Stimulated activated CD4-positive, alpha-beta T cell treated with anti-CD3 and anti-CD28 coated beads, Interleukin-4, amount 100 ng/mL, for 48 hours (primary cell): ENCODE results near the gene BRINP2.

Source experiments
- DNase-seq, 2 donors: peaks; one replicate each; pipeline ENCODE4 v3.0.0-alpha.2; 2020; ENCODE audit warnings: low read depth in 2 of 2

BRINP2 gene

DNA sequence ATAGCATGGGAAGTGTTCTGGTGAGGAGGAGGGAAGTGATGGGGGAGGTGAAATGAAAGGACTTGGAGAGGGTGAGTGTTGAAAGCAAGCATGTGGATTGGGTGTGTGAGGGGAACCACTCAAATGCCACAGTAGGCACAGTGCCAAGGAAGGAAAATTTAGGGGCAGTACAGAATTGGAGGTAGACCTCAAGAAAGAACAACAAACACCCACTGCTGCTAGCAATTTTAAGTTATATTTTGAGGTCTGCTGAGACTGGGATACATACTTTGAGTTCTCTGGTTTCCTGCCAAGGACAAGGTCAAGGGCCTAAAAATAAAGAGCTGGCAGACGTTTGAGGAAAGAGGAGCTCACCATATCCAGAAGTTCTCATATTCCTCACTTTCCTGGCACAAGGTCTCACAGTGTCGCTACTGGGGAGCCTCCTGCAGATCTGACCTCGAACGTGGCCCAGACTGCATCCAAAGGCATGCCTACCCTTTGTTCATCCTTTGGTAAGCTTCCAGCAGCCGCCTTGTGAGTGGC is 104.0 kb downstream of the BRINP2 start:
- DNase-seq, result no peak

DNA sequence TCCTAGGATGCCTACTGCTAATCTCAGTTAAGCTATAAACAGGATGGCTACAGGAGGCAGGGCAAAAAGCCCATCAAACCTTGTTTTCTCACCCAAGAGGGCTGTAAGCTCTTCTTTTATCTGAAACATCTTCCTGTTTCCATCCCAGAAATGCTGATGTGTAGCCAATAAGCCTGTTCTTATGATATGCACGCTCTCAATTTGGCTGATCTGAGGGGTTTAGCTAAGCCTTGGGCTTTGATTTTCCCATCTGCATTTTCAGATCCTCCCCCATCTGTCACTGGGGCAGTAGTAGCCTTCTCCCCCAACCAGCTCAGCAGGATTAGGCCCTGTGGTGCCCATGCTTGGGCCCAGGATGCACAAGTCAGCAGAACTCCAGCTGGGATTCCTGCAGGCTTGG is 105.0 kb downstream of the BRINP2 start:
- DNase-seq, result no peak

DNA sequence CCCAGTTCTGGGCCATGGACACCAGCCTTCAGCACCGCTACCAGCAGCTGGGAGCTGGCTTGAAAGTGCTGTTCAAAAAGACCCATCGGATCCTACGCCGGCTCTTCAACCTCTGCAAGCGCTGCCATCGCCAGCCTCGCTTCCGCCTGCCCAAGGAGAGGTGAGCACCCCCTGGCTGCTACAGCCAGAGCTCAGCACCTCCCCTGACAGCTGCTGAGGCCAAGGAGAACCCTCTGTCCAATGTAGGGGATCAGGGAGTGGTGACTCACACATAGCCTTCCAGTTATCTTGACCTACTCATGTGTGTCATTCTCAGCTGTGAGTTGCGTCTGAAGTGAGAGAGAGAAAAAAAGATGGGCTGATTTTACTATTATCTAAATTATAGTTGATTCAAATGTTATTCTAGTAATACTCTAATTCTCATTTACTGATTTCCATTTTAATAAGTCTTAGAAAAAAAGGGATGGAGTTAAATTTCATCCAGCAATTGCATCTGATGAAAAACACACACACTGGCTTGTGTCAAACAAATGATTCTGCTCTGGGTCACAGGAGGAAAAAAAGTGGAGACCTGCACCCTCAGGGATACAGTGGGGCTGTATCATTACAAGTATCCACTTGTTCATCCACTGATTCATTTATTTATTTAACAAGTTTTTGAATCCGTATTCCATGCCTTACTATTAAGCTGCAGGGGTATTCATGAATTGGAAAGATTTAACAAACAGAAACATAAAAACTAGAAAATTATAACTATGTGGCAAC is 108.0 kb downstream of the BRINP2 start:
- DNase-seq, result no peak

DNA sequence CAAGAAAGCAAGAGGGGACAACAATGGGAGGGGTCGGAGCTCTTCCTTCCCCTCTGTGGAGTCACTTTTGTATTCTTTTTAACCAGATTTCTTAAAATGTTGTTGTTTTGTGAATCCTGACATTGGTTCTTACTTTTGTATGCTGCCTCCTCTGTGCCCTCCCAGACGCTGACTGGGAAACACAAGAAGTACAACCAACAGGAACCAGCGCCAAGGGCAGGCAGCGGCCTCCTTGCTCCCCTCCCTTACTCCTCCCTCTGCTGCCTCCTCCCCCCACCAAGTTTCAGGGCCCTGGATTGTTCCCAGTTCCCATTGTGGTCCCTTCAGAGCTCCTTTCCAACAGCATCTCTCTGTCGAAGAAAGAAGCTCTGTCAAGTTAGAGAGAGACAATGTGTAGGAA is 111.1 kb downstream of the BRINP2 start:
- DNase-seq, result no peak

DNA sequence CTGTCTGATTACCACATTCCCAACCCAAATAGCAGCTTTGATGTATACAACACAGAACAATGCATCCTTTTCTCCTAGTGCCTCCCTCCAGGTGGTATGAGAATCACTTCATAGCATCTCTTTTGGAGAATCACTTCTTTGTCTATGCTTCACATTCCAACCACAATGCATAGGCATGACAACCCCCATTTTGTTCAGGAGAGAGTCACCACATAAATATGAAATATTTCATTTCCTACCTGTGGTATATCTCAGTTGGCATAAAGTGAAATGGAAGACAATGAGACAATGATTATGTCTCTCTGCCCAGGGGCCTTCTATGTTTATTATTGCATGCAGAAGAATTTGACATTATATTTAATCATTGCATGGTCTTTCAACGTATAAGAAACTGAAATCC is 112.2 kb downstream of the BRINP2 start:
- DNase-seq, result no peak

DNA sequence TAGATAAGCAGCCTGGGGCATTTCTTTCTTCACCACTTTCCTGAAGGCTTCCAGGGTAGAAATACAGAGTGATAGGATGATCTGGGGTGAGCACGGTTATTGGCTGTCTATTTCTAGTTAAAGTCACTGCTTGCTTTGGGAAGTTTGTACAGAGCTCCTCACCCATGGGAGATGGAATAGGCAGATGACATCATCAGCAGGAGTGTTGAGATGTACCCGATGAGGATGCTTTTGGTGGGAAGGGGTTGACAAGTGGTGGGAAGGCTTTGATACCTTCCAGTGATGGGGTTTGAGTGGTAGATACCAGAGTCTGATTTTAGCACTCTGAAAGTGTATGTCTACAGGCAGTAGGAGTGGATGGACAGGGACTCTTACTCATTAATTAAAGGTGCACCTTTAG is 112.6 kb downstream of the BRINP2 start:
- DNase-seq, result no peak

DNA sequence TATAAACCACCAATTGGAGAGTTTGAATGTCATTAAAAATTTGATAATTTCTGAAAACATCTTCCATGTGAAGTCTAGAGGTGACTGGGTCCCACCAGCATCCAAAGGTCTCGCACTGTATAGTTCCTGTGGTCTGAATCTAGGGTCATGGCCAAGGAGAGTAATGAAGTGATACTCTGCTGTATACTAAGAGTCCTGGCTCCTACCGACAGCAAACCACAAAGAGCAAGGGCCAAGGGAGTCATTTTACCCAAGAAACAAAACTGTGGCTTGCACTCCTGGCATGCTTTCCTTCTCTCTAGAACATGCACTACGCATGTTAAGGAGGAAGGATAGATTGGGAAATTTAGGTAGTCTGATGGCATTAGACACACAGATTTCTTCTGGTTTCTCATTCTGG is 115.6 kb downstream of the BRINP2 start:
- no peak for DNase-seq

DNA sequence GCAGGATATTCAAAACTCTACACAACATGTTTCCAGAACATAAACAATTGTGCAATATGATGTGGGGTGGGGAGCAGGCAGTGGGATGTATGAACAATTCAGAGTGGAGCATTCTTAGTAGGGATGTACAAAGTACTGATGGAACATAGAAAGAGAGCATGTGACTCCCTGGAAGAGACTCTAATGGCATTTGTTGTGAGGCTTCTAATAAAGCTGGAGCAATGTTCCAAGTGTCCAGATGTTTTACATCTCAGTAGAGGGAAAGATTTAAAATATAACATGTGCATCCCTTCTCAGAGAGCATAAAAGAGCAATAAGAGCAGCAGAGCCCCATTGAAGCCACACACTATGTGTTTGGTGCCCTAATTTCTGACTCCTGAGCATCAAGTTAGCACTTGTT is 116.5 kb downstream of the BRINP2 start:
- no peak for DNase-seq

DNA sequence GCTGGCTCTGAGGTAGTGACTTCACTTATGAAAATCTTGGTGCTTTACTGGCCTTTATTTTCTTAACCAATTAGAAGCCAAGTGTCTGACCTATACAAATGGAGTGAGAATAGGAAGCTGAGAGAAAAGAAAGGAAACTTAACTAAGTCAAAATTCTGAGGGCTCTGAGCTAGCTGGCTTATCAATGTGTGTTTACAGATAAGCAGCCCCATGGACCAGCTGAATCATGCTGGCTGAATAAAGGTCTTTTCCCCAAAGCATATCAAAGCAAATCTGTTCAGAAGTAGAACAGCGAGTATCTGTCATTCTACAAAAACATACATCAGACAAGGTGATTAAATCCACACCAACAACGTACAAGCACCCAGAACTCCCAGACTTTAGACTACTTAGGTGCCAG is 117.2 kb downstream of the BRINP2 start:
- DNase-seq, result no peak

DNA sequence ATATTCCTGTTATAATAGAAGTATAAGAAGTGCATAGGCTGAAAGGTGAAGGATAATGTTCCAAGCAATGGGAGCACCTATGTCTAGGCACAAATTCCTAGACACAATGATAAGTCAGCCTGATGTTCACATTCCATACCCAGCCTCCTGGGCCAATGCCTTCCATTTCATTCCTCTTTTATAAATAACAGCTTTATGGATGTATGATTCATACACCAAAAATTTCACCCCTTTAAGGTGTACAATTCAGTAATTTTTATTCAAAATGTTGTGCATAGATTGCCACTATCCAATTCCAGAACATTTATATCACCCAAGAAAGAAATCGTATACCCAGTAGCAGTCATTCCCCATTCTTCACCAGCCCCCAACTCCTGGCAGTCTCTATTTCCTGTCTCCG is 118.8 kb downstream of the BRINP2 start:
- no peak for DNase-seq

DNA sequence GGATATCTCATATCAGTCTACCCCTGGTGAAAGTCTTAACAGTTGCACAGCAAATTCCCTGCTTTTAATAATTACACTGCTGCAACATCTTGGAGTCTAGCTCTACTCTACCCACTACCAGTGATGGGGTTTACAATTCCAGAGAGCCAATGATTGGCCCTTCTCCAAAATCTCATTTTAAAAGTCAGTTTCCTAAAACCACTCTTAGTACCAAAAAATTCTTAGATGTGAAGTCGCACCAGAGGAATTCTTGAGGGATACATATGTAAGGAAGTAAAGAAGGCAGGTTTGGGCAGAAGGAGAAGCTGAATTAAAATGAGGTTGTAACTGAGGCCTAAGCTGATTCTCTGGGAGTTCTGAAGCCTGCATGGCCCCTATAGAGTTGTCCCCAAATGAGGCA is 129.7 kb downstream of the BRINP2 start:
- DNase-seq, result no peak

DNA sequence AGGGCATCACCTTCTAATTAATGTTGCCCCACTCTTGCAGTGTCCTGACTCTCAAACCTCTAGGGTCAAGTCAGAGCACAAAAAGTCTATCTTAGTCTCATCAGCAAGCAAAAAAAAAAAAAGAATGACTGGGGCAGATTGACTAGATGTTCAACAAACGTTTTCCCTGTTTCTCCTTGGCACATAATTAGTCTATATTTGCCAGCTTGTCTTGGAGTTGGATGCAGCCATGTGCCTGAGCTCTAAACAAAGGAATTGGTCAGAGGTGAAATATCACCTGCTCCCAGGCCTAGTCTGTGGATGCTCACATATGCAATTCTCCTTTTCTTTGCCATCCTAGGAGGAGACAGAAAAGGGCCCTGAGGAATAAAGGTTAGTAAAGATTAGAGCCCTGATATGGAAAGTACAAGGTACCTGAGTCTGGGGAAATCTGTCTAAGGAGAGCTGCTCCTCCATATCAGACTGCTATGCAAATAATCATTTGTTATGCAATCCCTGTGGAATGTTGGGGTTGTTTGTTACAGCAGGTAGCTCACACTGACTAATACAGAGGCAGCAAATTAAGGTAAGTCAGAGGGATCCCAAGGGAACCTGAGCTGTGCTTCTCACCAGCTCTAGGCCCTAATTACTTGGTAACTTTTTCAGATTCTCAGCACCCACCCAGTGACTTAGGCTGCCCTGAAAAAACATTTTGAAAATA is 130.8 kb downstream of the BRINP2 start:
- no peak for DNase-seq

DNA sequence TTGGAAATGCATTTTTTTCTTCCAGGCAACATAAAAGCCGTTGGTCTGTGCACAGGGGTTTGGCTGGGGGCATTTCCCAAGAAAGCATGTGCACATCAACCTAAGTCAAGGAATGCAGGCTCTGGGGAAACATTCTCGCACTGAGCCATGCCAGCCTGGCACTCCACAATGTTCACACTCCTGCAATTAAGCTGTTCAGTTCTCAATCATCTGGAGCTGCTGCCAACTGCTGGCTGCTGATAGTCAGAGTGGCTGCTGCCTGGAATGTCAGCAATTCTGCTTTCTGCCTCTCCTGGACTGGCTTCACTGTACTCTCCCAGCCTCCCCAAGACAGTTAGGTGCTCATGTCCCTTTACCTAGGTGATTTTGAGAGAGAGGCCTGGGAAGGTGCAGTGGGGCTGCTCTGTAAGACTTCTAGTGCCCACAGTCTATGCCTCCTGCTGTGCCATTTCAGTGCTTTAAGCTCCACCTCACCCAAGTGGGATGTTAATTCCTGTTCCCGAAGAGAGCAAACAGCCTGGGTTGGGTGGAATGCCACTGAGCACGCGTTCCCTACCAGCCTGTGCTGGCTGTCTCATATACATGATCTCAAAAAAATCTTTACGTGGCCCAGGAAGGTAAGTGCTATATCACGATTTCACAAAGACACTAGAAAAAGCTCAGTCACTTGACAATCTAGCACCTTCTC is 131.7 kb downstream of the BRINP2 start:
- DNase-seq, result no peak

DNA sequence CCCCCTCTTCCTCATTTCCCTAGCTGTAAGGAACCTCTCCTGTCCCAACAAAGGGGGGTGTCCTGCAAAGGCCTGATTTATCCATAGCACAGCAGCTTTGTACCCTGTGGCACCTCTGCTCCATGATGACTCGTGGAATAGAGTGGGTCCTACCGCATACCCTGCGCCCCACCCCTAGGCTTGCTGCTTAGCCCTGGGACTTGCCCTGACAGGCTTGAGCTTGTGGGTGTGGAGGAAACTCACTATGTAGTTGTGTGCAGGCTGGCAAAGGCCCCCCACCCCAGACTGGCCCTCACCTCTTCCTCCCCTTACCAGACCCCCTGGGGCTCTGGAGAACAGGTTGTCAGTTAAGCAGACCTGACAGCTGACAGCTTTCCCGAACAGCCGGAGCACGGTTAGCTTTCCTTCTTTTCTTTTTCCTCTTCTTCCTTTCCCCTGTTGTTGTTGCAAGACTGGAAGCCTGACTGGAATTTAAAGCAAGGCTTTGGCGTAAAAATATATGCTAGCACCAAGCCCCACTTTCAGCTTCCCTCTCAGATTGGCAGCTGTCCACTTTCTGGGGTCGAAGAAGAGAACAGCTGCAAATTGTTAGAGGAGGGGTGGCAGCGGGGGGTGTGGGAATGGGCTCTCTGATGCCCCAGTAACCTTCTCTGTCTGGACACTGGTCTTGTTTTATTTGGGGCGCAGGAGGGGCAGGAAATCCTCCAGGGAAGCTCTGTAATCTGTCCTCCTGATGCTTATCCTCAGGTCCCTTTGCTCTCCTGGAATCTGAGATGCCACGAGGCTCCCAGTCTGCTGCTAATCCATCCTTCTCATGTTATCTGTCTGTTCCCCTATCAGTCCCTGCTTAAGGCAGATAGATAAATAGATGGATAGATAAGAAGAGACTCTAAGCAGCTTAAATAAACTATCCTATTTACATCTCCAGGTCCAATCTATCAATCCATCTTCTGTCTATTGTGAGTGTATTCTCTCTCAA is 134.6 kb downstream of the BRINP2 start:
- no peak for DNase-seq

DNA sequence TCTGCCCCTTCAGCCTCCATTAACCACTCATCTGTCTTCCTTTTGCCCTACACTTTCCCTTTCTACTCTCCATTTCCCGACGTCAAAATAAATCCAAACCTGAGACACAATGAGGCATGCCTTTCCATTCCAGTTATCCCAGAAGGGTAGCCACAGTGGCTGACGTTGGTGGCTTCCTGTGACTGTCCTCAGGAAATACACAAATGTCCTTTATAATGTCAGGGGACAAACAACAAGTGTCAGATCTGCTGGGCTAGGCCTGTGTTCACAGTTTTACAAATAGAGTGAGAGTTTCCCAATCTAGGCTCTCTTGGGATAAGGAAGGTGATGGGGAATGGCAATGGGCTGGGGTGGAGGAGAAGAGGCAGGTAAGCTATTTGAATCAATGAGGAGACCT is 135.3 kb downstream of the BRINP2 start:
- DNase-seq, result no peak

DNA sequence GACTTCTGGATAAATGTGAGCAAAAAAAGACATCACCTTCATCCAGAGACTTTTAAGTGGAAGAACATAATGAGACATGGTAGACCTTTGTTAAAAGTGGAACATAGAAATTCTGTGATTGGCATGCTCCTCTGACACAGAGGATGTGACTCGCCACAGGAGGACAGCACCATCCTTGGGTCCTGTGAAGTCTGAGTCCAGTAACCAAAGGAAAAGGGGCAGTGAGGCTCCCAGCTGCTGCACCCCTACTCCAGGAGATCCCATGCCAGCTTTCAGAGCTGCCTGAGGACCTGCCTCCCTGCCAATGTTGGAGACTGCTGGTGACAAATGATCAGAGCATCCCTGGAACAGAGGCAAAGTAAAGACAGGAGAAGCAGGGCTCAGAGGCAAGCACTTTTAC is 136.2 kb downstream of the BRINP2 start:
- no peak for DNase-seq

DNA sequence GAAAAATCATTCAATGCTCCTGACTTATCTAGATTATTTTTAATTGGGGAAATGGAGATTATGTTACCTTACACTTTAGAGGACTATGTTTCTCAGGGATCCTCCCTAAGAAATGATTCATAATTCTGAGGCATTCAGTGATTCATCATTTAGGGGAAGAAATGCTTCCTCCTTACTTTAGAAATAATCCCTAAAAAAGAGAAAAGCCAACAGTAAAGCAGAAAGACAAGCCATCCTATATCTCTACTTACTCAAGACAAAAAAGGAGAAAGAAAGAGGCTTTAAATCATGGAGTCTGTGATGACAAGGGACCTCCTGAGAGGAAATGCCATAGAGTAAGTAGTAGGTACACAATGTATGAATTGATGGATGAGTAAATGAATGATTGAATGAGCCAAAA is 137.0 kb downstream of the BRINP2 start:
- DNase-seq, result no peak

DNA sequence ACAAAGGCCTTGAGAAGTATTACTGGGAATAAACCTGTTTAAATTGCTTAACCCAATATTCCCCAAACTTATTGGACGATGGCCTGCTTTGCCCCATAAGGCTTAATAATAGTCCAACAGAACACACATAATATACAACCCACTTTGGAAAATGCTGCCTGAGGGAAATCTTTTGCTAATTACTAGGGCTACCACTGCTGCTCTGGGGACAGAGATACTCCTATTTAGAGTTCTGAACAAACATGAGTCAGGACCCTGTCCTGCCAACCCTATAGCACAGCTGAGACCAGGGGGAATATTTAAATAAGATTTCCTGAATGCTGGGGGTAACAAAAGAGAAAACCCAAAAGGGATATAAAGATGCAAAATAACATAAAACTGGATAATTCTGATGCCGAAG is 139.1 kb downstream of the BRINP2 start:
- DNase-seq, result no peak

DNA sequence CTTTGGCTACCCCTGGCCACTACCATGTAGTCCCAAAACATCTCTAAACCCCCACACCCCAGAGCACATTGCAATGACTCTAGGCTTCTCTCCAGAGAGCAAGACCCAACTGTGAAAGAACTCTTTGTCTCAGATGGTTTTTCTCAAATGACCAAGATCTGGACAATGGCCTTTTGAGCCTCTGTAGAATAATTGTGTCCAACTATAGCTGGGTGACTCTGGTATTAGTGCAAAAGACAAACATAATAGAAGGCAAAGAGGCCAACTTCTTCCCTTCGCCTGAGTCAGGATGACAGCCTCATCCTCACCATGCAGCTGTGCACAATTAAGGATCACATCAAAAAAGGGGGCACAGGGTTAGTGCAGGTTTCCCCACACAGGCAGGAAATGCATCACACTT is 139.6 kb downstream of the BRINP2 start:
- no peak for DNase-seq

DNA sequence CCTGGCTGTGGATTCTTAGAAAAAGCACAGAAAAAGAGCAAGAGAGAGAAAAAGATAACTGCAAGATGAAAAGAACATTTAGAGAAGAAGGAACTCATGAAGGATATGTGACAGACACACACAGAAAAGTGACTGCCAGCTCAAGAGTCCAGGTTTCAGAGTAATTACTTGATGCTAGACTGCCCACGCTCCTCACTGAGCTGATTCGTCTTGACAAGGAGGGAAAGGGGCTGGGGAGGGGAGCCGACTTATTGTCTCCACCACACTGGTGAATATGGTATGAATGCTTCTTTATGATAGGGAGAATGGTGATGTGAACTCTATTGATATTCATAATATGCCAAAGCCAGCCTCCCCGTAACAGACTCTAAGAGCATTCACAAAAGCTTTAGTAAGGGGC is 140.4 kb downstream of the BRINP2 start:
- DNase-seq, result no peak

DNA sequence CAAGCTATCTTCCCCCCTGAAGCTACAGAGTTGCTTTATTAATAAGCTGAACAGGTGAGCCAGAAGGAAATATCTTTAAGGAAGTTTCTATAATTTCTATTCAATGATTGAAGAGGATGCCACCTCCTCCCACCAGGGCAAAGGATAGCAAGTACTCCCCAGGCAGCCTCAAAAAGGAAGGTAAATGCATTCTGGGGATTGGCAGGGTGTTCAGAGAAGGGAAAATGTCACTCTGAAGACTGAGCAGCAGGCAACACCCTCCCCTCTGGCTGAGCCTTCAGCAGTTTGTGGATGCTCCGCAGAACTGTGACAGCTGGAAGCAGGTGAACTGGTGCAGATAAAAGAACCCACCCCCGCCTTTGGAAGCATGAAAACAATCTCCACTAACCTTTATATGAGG is 140.8 kb downstream of the BRINP2 start:
- DNase-seq, result no peak

DNA sequence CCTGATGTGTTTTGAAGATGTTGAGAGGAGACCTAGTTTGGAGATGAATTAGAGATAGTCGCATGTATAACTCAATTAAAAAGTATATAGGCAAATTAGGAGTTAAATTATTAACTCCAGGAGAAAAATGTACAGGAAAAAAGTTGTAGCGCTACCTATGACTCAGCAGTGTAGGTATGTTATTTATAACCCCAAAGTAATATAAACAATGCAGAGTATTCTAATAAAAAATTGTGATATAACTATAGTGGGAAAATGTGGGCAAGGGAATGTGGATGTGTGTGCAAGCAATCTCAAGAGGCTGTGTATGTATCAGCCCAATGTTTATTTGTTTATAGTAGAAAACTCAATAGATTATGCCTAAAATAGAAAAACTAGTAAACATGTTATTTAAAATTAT is 144.5 kb downstream of the BRINP2 start:
- DNase-seq, result no peak
